NCI-H345 treated with DMSO at 0.1 percent for 48 hours (cell line): ENCODE data around the gene ENTREP1.
"Not testable (repeated sequence)": the region's sequence is repeated elsewhere in the genome, so short reads cannot be mapped to it uniquely, and the experiment has no call there.

Experiments
- DNase-seq: peaks from one replicate; lab custom pipeline; 2025; ENCODE audit not compliant: unreplicated experiment; lab: John Stamatoyannopoulos, UW

Gene ENTREP1

GRCh38 chr9:69400470-69400869 lies 75.5 kb downstream of the ENTREP1 start:
- DNase-seq: no peak

- DNase-seq: not testable (repeated sequence)
Measured at GRCh38 chr9:69409936-69410335, 84.9 kb downstream of the ENTREP1 start.

DNA sequence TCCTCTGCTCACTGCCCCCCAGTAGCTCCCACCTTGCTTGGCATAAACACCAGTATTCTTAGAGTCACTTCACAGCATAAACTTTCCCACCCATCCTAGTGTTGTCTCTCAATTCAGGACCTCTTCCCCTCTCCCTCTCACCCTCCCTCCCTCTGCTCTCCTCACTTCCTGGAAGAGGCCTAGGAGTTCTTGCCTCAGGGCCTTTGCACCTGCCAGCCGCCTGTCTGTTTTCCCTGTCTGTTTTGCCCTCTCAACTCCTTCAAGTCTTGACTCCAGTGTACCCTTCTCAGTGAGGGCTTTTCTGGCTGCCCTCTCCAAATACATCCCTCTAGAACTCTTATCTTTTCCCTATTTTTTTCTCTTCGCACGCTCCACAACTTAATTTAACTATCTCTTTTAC lies 86.2 kb downstream of the ENTREP1 start:
- DNase-seq: no peak

DNA sequence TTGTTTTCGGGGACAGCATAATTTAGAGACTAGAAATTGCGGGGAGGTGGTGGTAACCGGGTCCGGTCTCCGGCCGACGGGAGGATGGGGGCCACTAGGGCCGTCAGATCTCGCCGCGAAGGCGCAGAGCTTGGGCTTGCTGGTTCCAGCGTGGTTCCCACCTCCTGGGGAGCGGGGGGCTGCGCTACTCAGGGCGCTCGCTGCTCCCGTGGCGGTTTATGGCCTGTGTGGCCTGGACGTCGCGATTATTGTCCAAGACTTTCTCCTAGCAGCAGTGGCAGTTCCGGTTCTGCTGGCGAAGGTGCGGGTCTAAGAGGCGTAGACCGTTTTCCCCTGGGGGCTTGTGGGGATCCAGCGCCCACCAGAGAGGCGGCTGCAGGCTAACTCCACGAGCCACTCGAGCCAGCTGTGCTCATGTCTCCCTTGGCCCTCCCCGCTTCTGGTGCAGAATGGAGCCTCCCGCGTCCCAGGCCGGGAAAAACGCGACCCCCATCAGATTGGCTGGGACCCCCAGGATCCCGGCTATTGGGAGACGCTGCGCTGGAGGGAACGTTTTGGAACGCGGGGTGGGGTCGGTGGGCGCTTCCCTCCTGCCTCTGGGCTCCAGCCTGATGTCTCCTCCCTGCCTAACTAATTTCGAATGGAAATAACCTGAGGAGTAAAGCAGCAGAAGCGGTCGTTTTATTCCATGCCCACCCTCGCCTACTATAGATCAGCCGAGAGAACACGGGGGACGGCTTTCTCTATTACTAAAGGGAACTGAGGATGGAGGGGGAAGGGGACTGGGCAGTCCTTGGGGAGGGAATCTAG lies 87.1 kb downstream of the ENTREP1 start:
- DNase-seq: no peak

DNA sequence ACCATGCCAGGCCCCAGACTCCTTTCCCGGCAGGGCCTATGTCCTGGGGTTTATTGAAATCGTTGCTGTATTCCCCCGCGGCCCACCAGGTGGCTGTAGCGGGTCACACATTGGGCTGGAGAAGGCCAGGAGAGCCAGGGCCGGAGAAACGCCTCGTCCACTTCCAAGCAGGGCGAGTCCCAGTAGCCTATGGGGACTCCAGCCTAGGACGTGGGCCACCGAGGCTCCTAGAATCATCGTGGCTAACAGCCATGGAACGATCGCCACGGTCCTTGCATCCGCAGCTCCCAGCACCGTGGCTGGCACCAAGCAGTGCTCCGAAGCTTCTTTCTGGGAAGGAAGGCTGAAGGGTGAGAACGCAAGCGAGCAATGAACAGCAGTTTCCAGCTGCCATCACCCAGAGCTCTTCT lies 87.7 kb downstream of the ENTREP1 start:
- DNase-seq: no peak

- DNase-seq: no peak
Measured at GRCh38 chr9:69420611-69421270, 95.7 kb downstream of the ENTREP1 start.

GRCh38 chr9:69421908-69422801 lies 97.1 kb downstream of the ENTREP1 start:
- DNase-seq: peak; percentile 68

DNA sequence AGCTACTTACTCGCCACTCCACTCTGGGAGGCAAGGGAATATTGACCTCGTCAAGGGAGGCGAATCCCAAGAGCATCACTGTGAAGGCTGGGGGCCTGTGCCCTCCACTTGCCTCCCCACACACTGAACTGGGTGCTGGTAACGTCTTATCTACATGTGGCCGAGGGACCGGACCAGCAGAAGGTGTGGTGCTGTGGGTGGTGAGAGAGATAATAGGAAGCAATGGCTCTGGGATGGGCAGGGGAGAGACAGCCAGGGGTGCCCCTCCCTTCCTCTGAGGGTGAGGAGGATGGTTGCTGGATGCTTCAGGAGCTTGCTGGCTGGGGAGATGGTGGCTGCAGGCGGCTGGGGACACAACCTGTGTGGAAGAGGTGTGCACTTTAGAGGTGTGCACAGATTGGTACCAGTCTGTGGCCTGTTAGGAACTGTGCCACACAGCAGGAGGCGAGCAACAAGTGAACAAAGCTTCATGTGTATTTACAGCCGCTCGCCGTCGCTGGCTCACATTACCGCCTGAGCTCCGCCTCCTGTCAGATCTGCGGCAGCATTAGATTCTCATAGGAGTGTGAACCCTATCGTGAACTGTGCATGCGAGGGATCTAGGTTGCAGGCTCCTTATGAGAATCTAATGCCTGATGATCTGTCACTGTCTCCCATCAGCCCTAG lies 100.3 kb downstream of the ENTREP1 start:
- DNase-seq: no peak

- no peak for DNase-seq
Measured at GRCh38 chr9:69427286-69427685, 102.3 kb downstream of the ENTREP1 start.

DNA sequence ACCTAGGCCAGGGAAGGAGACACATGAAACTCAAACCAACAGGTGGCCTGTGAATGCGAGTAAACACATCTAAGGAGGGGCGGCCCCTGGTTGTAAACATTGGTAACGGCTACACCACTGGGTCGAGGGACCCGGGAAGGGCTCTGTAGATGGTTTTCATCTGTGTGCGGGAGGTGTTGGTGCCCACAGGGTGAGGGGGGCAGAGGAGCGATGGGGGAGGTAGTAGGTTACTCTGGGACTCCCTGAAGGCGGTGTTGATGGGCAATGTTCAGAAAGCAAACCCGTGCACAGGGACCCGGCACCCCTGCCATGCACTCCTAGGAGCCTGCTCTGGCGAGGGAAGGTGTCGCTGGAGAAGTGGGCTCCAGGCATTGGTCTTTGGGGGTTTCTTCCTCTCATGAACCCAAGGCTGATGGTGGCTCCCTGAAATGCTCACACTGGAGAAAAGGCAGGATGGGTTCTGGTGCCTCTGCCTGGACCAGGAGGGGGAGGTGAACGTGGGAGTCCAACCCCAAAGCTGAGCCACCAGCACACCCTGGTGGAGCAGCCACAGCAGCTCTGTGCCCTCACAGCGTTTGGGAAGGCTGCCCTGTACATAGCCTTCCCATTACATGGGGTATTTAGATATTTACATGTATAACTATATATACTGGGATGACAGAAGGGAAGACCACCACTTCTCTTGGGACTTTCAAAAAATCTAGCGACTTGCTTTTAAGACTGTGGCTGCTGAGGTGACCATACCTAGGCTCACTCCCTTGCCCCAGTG lies 103.2 kb downstream of the ENTREP1 start:
- DNase-seq: no peak

DNA sequence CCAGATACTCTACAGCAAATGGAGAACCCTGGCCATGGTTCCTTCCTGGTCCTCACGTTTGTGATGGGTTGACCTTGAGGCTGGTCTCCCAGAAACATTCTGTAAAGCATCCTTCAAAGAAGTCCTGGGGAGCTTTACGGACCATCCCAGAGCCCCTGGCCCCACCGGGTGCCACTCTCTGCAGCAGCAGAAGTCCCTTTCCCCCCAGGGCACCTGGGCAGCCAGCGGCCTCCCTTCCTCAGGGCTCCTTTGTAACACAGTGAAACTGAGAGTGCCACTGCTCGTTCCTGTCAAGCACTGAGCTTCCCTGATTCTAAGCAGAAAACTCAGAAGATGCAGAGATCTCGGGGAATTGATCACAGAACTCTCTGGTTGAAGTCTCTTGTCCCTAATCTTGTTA lies 104.3 kb downstream of the ENTREP1 start:
- no peak for DNase-seq

GRCh38 chr9:69430206-69430605 lies 105.2 kb downstream of the ENTREP1 start:
- no peak for DNase-seq

GRCh38 chr9:69431203-69431602 lies 106.2 kb downstream of the ENTREP1 start:
- no peak for DNase-seq

GRCh38 chr9:69431777-69432176 lies 106.8 kb downstream of the ENTREP1 start:
- DNase-seq: no peak

GRCh38 chr9:69432623-69433022 lies 107.6 kb downstream of the ENTREP1 start:
- no peak for DNase-seq

DNA sequence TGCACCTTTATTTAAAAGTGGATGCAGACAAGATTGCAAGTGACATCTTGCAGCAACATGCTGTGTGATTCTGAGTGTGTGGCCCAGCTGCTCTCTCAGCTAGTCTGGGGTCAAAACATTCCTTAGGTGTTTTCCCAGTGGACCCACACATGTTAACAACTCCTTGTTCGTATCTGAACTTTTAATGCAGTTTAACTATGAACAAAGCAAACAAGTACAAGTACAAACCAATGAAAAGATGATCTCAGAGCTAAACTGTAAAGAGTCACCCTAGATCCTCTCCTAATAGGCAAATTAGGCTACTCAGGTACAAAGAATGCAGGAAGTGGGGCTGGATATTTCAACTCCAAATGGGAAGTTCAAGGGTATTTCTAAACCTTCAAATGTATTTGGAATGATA lies 108.4 kb downstream of the ENTREP1 start:
- DNase-seq: no peak

DNA sequence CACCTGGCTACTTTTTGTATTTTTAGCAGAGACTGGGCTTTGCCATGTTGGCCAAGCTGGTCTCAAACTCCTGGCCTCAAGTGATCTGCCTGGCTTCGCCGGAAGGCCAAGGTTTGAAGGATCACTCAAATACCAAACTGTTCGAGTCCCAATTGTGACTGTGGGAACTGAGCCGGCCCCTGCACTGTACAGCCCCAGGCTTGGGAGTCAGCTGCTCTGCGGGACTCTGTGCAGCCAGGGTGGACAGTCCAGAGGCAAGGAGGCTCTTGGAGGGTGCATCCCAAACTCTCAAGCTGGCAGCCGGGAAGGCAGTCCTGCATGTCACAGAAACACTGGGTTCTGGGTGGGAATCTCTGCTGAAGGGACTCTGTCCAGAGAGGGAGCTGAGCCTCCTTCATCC lies 109.0 kb downstream of the ENTREP1 start:
- DNase-seq: no peak

GRCh38 chr9:69439654-69440053 lies 114.6 kb downstream of the ENTREP1 start:
- DNase-seq: not testable (repeated sequence)

DNA sequence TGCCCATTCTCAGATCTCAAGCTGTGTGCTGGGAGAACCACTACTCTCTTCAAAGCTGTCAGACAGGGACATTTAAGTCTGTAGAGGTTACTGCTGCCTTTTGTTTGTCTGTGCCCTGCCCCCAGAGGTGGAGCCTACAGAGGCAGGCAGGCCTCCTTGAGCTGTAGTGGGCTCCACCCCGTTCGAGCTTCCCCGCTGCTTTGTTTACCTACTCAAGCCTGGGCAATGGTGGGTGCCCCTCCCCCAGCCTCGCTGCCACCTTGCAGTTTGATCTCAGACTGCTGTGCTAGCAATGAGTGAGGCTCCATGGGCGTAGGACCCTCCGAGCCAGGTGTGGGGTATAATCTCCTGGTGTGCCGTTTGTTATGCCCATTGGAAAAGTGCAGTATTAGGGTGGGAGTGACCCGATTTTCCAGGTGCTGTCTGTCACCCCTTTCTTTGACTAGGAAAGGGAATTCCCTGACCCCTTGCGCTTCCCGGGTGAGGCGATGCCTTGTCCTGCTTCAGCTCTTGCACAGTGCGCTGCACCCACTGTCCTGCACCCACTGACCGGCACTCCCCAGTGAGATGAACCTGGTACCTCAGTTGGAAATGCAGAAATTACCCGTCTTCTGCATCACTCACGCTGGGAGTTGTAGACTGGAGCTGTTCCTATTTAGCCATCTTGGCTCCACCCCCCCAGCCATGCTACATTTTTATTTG lies 115.4 kb downstream of the ENTREP1 start:
- not testable (repeated sequence) for DNase-seq
